WTC11 (cell line): ENCODE results near the gene ACY1. TPM values are rescaled to one million over a fixed set of nuclear protein-coding genes. Genes with fewer than 3 reads are reported as not detected.

Experiments used
- ATAC-seq: fragments of 200-7000 bp; cut with Tn5 transposase; 2 replicates; pipeline ENCODE4 v1.10.0; 2021; ENCODE audit warnings: mild to moderate bottlenecking, moderate library complexity
- Bru-seq: library from RNA; stranded (reverse); fragments of 400-500 nt; gene quantifications from one replicate; lab custom pipeline; 2021; lab: Mats Ljungman, UMichigan
- CTCF ChIA-PET: fragments of 300-600 bp; sonication (Branson Sonifier 250); formaldehyde crosslinking; loops from one replicate; lab custom pipeline; 2021; ENCODE audit warnings: antibody characterized with exemption; lab: Charles Lee
- POLR2A ChIA-PET: fragments of 350-600 bp; sonication (Branson Sonifier 250); formaldehyde crosslinking; loops from one replicate; lab custom pipeline; 2021; ENCODE audit warnings: antibody characterized with exemption; lab: Charles Lee
- DNase-seq: peaks from one replicate; pipeline ENCODE4 v3.0.0; 2021; ENCODE audit warnings: low spot score
- H3K27ac Mint-ChIP-seq: 2 replicates; pipeline ENCODE4 v1.8.0; 2021; ENCODE audit warnings: mixed read lengths
- H3K27me3 Mint-ChIP-seq: 2 replicates; pipeline ENCODE4 v1.8.0; 2021; ENCODE audit warnings: low read depth, mild to moderate bottlenecking, moderate library complexity, mixed read lengths
- H3K36me3 Mint-ChIP-seq: 2 replicates; pipeline ENCODE4 v1.8.0; 2021; ENCODE audit warnings: mixed read lengths
- H3K4me1 Mint-ChIP-seq: 2 replicates; pipeline ENCODE4 v1.8.0; 2022; ENCODE audit warnings: mixed read lengths
- H3K4me3 Mint-ChIP-seq: 2 replicates; pipeline ENCODE4 v1.8.0; 2021; ENCODE audit warnings: mild to moderate bottlenecking, moderate library complexity, mixed read lengths
- H3K9me3 Mint-ChIP-seq: 2 replicates; pipeline ENCODE4 v1.8.0; 2021; ENCODE audit warnings: mixed read lengths
- CTCF ChIP-seq: fragments of 200-600 bp; IDR thresholded peaks from 2 replicates; pipeline ENCODE4 v1.8.0; 2022; ENCODE audit warnings: antibody characterized with exemption
- E2F1 ChIP-seq: sonication (generic); formaldehyde crosslinking; IDR thresholded peaks from 2 replicates; pipeline ENCODE4 v1.8.0; 2022; ENCODE audit warnings: mild to moderate bottlenecking, missing genetic modification reagents
- E2F4 ChIP-seq: sonication (generic); formaldehyde crosslinking; IDR thresholded peaks from 2 replicates; pipeline ENCODE4 v1.8.1; 2022; ENCODE audit warnings: low read depth, mild to moderate bottlenecking, moderate library complexity, missing genetic modification reagents, borderline replicate concordance
- E2F5 ChIP-seq: sonication (generic); formaldehyde crosslinking; IDR thresholded peaks from 2 replicates; pipeline ENCODE4 v1.8.1; 2022; ENCODE audit warnings: mild to moderate bottlenecking, moderate library complexity, missing genetic modification reagents
- EMX1 ChIP-seq: fragments of 250-450 bp; sonication (Bioruptor Pico); IDR thresholded peaks from 2 replicates; pipeline ENCODE4 v1.8.0; 2021; ENCODE audit warnings: mild to moderate bottlenecking
- FOXK1 ChIP-seq: sonication (generic); formaldehyde crosslinking; IDR thresholded peaks from 2 replicates; pipeline ENCODE4 v1.8.0; 2022; ENCODE audit warnings: mild to moderate bottlenecking, moderate library complexity, missing genetic modification reagents
- GRHL2 ChIP-seq: fragments of 250-450 bp; sonication (Bioruptor Pico); IDR thresholded peaks from 2 replicates; pipeline ENCODE4 v1.8.0; 2022; ENCODE audit warnings: mild to moderate bottlenecking, moderate library complexity; ENCODE audit not compliant: insufficient replicate concordance, severe bottlenecking
- IRF1 ChIP-seq: sonication (generic); formaldehyde crosslinking; IDR thresholded peaks from 2 replicates; pipeline ENCODE4 v1.8.0; 2023; ENCODE audit warnings: missing genetic modification reagents
- IRF2 ChIP-seq: sonication (generic); formaldehyde crosslinking; IDR thresholded peaks from 2 replicates; pipeline ENCODE4 v1.8.0; 2022; ENCODE audit warnings: low read depth, missing genetic modification reagents, borderline replicate concordance
- JUN ChIP-seq: sonication (generic); formaldehyde crosslinking; IDR thresholded peaks from 2 replicates; pipeline ENCODE4 v1.8.0; 2023; ENCODE audit warnings: mild to moderate bottlenecking, missing genetic modification reagents
- KAT7 ChIP-seq: sonication (generic); formaldehyde crosslinking; IDR thresholded peaks from 2 replicates; pipeline ENCODE4 v1.8.1; 2023; ENCODE audit warnings: missing genetic modification reagents, mild to moderate bottlenecking, borderline replicate concordance
- NFATC4 ChIP-seq: fragments of 250-450 bp; sonication (Bioruptor Pico); IDR thresholded peaks from 2 replicates; pipeline ENCODE4 v1.9.0; 2021; ENCODE audit warnings: mild to moderate bottlenecking
- NR3C1 ChIP-seq: sonication (generic); formaldehyde crosslinking; conservative IDR thresholded peaks from 2 replicates; pipeline ENCODE4 v1.8.1; 2023; ENCODE audit warnings: low read depth, mild to moderate bottlenecking, missing genetic modification reagents
- PRDM15 ChIP-seq: sonication (generic); formaldehyde crosslinking; IDR thresholded peaks from 2 replicates; pipeline ENCODE4 v1.8.0; 2022; ENCODE audit warnings: missing genetic modification reagents
- SMAD3 ChIP-seq: sonication (generic); formaldehyde crosslinking; IDR thresholded peaks from 2 replicates; pipeline ENCODE4 v1.8.0; 2022; ENCODE audit warnings: missing genetic modification reagents, mild to moderate bottlenecking, borderline replicate concordance
- SOX15 ChIP-seq: fragments of 250-450 bp; sonication (Bioruptor Pico); IDR thresholded peaks from 2 replicates; pipeline ENCODE4 v1.9.0; 2021; ENCODE audit warnings: mild to moderate bottlenecking
- SP1 ChIP-seq: sonication (generic); formaldehyde crosslinking; conservative IDR thresholded peaks from 2 replicates; pipeline ENCODE4 v1.8.1; 2022; ENCODE audit warnings: missing genetic modification reagents
- STAT6 ChIP-seq: sonication (generic); formaldehyde crosslinking; conservative IDR thresholded peaks from 2 replicates; pipeline ENCODE4 v1.8.1; 2023; ENCODE audit warnings: mild to moderate bottlenecking, low read depth, missing genetic modification reagents, moderate library complexity
- TCF7 ChIP-seq: sonication (generic); formaldehyde crosslinking; IDR thresholded peaks from 2 replicates; pipeline ENCODE4 v1.8.0; 2022; ENCODE audit warnings: mild to moderate bottlenecking, low read depth, missing genetic modification reagents, moderate library complexity
- USF1 ChIP-seq: sonication (generic); formaldehyde crosslinking; IDR thresholded peaks from 2 replicates; pipeline ENCODE4 v1.8.0; 2022; ENCODE audit warnings: mild to moderate bottlenecking, missing genetic modification reagents
- ZNF232 ChIP-seq: sonication (generic); formaldehyde crosslinking; IDR thresholded peaks from 2 replicates; pipeline ENCODE4 v1.8.0; 2022; ENCODE audit warnings: mild to moderate bottlenecking, missing genetic modification reagents
- long read RNA-seq, 3 experiments: library from RNA in 1 of 3; library from capped mRNA in 1 of 3; library from polyadenylated mRNA in 1 of 3; unstranded in 2 of 3; stranded (forward) in 1 of 3; transcript quantifications; one replicate each; pipeline ENCODE4 v2.0.0, GENCODE V29; 2021
- total RNA-seq: library from RNA; stranded (reverse); gene quantifications from 3 replicates; pipeline ENCODE4 v1.2.3, GENCODE V29; 2021

Gene ACY1
- total RNA-seq (53.8 to 66.3 TPM (median 61.6 TPM) in 3 replicates), Bru-seq, nascent RNA (percentile 62 among the genes with signal in this experiment)
- long read RNA-seq, experiment 1, transcript ACY1-215 (15 exons, 1,684 nt) = major isoform, 83 of 107 reads
- long read RNA-seq, experiment 1, partial matches to known transcripts = 4 of 107 reads
- long read RNA-seq, experiment 1, other reads (novel, unspliced or antisense) = 11 of 107 reads
- long read RNA-seq, experiment 2, transcript ACY1-215 (15 exons, 1,684 nt) = major isoform, 43 of 57 reads
- long read RNA-seq, experiment 2, partial matches to known transcripts = 3 of 57 reads
- long read RNA-seq, experiment 2, other reads (novel, unspliced or antisense) = 7 of 57 reads
- long read RNA-seq, experiment 3, transcript ACY1-215 (15 exons, 1,684 nt) = major isoform, 87 of 103 reads
- long read RNA-seq, experiment 3, partial matches to known transcripts = 1 of 103 reads
- long read RNA-seq, experiment 3, other reads (novel, unspliced or antisense) = 6 of 103 reads

- no peaks in the 10 kb centered on the region for H3K9me3 Mint-ChIP-seq
- POLR2A ChIA-PET = interaction anchor here (0.8 to 2.4 kb wide), 10 partner anchors 9 to 172 kb away, joined by 3 to 23 read pairs (median 6); partner anchors contain the start of genes ABHD14B, PCBP4, POC1A and RPL29
- H3K4me3 Mint-ChIP-seq = peak within 1 kb of the TSS; percentile 84
- peaks cover 3% of the 10 kb centered on the region; the same call in 1 of the 2 replicates for H3K27me3 Mint-ChIP-seq
- DNase-seq (peak; percentile 85), ATAC-seq (peak; percentile 78)
- peak within 1 kb of the TSS; percentile 96 for H3K27ac Mint-ChIP-seq
- peaks cover 21% of the 10 kb centered on the region for H3K4me1 Mint-ChIP-seq
- peaks cover 2% of the 10 kb centered on the region; the same call in 1 of the 2 replicates for H3K36me3 Mint-ChIP-seq
- CTCF ChIA-PET = interaction anchor here (1.0 to 4.4 kb wide), 27 partner anchors 9 to 402 kb away, joined by 3 to 60 read pairs (median 5); partner anchors contain the start of genes ABHD14A, ABHD14B, DUSP7 and GPR62
- TF ChIP-seq IRF1 (CRISPR knock-in tag) = 0 out of 2 replicates have a peak, but pooled peaks have one; percentile 62
- TF ChIP-seq SP1 (CRISPR knock-in tag) = peak; percentile 84
- 0 out of 2 replicates have a peak, but pooled peaks have one; percentile 47 for TF ChIP-seq KAT7 (CRISPR knock-in tag)
- no peak for TF ChIP-seq E2F4 (CRISPR knock-in tag)
- TF ChIP-seq NR3C1 = no peak
- no peak for TF ChIP-seq TCF7
- TF ChIP-seq SMAD3 = peak; percentile 92; the same call in 1 of the 2 replicates
- TF ChIP-seq USF1 = peak; percentile 93
- 0 out of 2 replicates have a peak, but pooled peaks have one; percentile 1 for TF ChIP-seq CTCF
- TF ChIP-seq NFATC4 = no peak
- TF ChIP-seq IRF2 (CRISPR knock-in tag) = no peak
- 0 out of 2 replicates have a peak, but pooled peaks have one; percentile 67 for TF ChIP-seq E2F1 (CRISPR knock-in tag)
- TF ChIP-seq EMX1 (CRISPR knock-in tag) = no peak
- peak; percentile 93 for TF ChIP-seq ZNF232
- TF ChIP-seq JUN (CRISPR knock-in tag) = peak; percentile 39; the same call in 1 of the 2 replicates
- no peak for TF ChIP-seq PRDM15
- TF ChIP-seq GRHL2 = no peak
- no peak for TF ChIP-seq STAT6 (CRISPR knock-in tag)
- TF ChIP-seq E2F5 (CRISPR knock-in tag) = peak; percentile 80; the same call in 1 of the 2 replicates
- no peak for TF ChIP-seq SOX15 (CRISPR knock-in tag)
- TF ChIP-seq FOXK1 (CRISPR knock-in tag) = peak; percentile 77
Measured at GRCh38 chr3:51982838-51983577, at the start of gene ACY1. TSS of gene ACY1 (plus strand) at chr3:51983535. CDS start at chr3:51984065, 530 bp downstream.
